HEK293 (cell line): ENCODE results near the gene ITGA7.

Experiments used
- EGR2 ChIP-seq: fragments of 450-650 bp; formaldehyde crosslinking; IDR thresholded peaks from 2 replicates; pipeline ENCODE4 v1.5.1; 2016; ENCODE audit warnings: low read depth, missing biosample characterization, missing genetic modification characterization
- GFI1B ChIP-seq: fragments of 450-650 bp; formaldehyde crosslinking; IDR thresholded peaks from 2 replicates; pipeline ENCODE4 v1.5.1; 2016; ENCODE audit warnings: missing biosample characterization, missing genetic modification characterization
- HOXC10 ChIP-seq: sonication (generic); formaldehyde crosslinking; IDR thresholded peaks from 2 replicates; pipeline ENCODE4 v1.8.1; 2023; ENCODE audit warnings: mild to moderate bottlenecking, missing genetic modification reagents
- MEIS1 ChIP-seq: sonication (generic); formaldehyde crosslinking; IDR thresholded peaks from 2 replicates; pipeline ENCODE4 v1.8.1; 2022; ENCODE audit warnings: missing genetic modification reagents, mild to moderate bottlenecking, borderline replicate concordance
- SCRT1 ChIP-seq: fragments of 450-650 bp; formaldehyde crosslinking; IDR thresholded peaks from 2 replicates; pipeline ENCODE4 v1.5.1; 2016; ENCODE audit warnings: missing biosample characterization, missing genetic modification characterization, borderline replicate concordance
- SP3 ChIP-seq: fragments of 450-650 bp; formaldehyde crosslinking; IDR thresholded peaks from 2 replicates; pipeline ENCODE4 v1.5.1; 2016; ENCODE audit warnings: missing biosample characterization, missing genetic modification characterization
- SP7 ChIP-seq: fragments of 450-650 bp; formaldehyde crosslinking; IDR thresholded peaks from 2 replicates; pipeline ENCODE4 v1.5.1; 2016; ENCODE audit warnings: missing biosample characterization, missing genetic modification characterization
- WT1 ChIP-seq: fragments of 450-650 bp; formaldehyde crosslinking; IDR thresholded peaks from 2 replicates; pipeline ENCODE4 v1.5.1; 2016; ENCODE audit warnings: missing biosample characterization, missing genetic modification characterization
- ZNF132 ChIP-seq: fragments of 450-650 bp; formaldehyde crosslinking; IDR thresholded peaks from 2 replicates; pipeline ENCODE4 v1.5.1; 2017; ENCODE audit warnings: missing biosample characterization, missing genetic modification characterization, borderline replicate concordance
- ZNF202 ChIP-seq: fragments of 450-650 bp; formaldehyde crosslinking; IDR thresholded peaks from 2 replicates; pipeline ENCODE4 v1.5.1; 2016; ENCODE audit warnings: missing biosample characterization, missing genetic modification characterization, borderline replicate concordance
- ZNF214 ChIP-seq: fragments of 450-650 bp; formaldehyde crosslinking; IDR thresholded peaks from 2 replicates; pipeline ENCODE4 v1.5.1; 2017; ENCODE audit warnings: missing biosample characterization, mild to moderate bottlenecking, missing genetic modification characterization, borderline replicate concordance
- ZNF24 ChIP-seq: fragments of 450-650 bp; formaldehyde crosslinking; IDR thresholded peaks from 2 replicates; pipeline ENCODE4 v1.5.1; 2016; ENCODE audit warnings: missing biosample characterization, missing genetic modification characterization
- ZNF274 ChIP-seq, 2 experiments: fragments of 200-500 bp in 1 of 2; fragments of 450-650 bp in 1 of 2; sonication (Bioruptor generic) in 1 of 2; formaldehyde crosslinking in 1 of 2; IDR thresholded peaks; 2 replicates each; pipeline versions ENCODE4 v1.5.1 to v1.6.1; 2014 to 2016; ENCODE audit warnings: borderline replicate concordance in 1 of 2, inconsistent platforms in 1 of 2, low read length in 1 of 2, missing biosample characterization in 1 of 2, missing genetic modification characterization in 1 of 2
- ZNF423 ChIP-seq: fragments of 450-650 bp; formaldehyde crosslinking; IDR thresholded peaks from 2 replicates; pipeline ENCODE4 v1.5.1; 2016; ENCODE audit warnings: missing biosample characterization, missing genetic modification characterization
- ZNF518A ChIP-seq: fragments of 450-650 bp; formaldehyde crosslinking; conservative IDR thresholded peaks from 2 replicates; pipeline ENCODE4 v1.5.1; 2016; ENCODE audit warnings: low read depth, missing biosample characterization, missing genetic modification characterization
- ZNF580 ChIP-seq: fragments of 450-650 bp; formaldehyde crosslinking; IDR thresholded peaks from 2 replicates; pipeline ENCODE4 v1.5.1; 2016; ENCODE audit warnings: missing biosample characterization, missing genetic modification characterization
- ZNF624 ChIP-seq: fragments of 450-650 bp; formaldehyde crosslinking; IDR thresholded peaks from 2 replicates; pipeline ENCODE4 v1.5.1; 2017; ENCODE audit warnings: missing biosample characterization, missing genetic modification characterization
- ZNF707 ChIP-seq: fragments of 450-650 bp; formaldehyde crosslinking; IDR thresholded peaks from 2 replicates; pipeline ENCODE4 v1.5.1; 2016; ENCODE audit warnings: missing biosample characterization, missing genetic modification characterization
- ZNF768 ChIP-seq: fragments of 450-650 bp; formaldehyde crosslinking; IDR thresholded peaks from 2 replicates; pipeline ENCODE4 v1.5.1; 2018; ENCODE audit warnings: missing biosample characterization, mild to moderate bottlenecking, missing genetic modification characterization
- ZNF785 ChIP-seq: fragments of 450-650 bp; formaldehyde crosslinking; IDR thresholded peaks from 2 replicates; pipeline ENCODE4 v1.5.1; 2016; ENCODE audit warnings: missing biosample characterization, missing genetic modification characterization
- ZSCAN30 ChIP-seq: fragments of 450-650 bp; IDR thresholded peaks from 2 replicates; pipeline ENCODE4 v1.5.1; 2018; ENCODE audit warnings: missing biosample characterization, mild to moderate bottlenecking, missing genetic modification characterization, moderate library complexity
- TF ChIP-seq, protein P1 (sequence below): fragments of 450-650 bp; formaldehyde crosslinking; conservative IDR thresholded peaks from 2 replicates; pipeline ENCODE4 v1.5.1; 2016; ENCODE audit warnings: low read depth, missing biosample characterization, missing genetic modification characterization
- TF ChIP-seq, protein P2 (sequence below): fragments of 450-650 bp; formaldehyde crosslinking; IDR thresholded peaks from 2 replicates; pipeline ENCODE4 v1.5.1; 2017; ENCODE audit warnings: missing biosample characterization, missing genetic modification characterization
- TF ChIP-seq, protein P3 (sequence below): fragments of 450-650 bp; formaldehyde crosslinking; IDR thresholded peaks from 2 replicates; pipeline ENCODE4 v1.5.0; 2017; ENCODE audit warnings: missing biosample characterization, missing genetic modification characterization, borderline replicate concordance
- TF ChIP-seq, protein P4 (sequence below): fragments of 450-650 bp; formaldehyde crosslinking; IDR thresholded peaks from 2 replicates; pipeline ENCODE4 v1.5.1; 2016; ENCODE audit warnings: missing biosample characterization, missing genetic modification characterization

The ITGA7 gene

GRCh38 chr12:55728939-55729818 is 21.5 kb upstream of the ITGA7 start, which contains the start of gene CD63 (continued):
- TF ChIP-seq, protein P1, sequence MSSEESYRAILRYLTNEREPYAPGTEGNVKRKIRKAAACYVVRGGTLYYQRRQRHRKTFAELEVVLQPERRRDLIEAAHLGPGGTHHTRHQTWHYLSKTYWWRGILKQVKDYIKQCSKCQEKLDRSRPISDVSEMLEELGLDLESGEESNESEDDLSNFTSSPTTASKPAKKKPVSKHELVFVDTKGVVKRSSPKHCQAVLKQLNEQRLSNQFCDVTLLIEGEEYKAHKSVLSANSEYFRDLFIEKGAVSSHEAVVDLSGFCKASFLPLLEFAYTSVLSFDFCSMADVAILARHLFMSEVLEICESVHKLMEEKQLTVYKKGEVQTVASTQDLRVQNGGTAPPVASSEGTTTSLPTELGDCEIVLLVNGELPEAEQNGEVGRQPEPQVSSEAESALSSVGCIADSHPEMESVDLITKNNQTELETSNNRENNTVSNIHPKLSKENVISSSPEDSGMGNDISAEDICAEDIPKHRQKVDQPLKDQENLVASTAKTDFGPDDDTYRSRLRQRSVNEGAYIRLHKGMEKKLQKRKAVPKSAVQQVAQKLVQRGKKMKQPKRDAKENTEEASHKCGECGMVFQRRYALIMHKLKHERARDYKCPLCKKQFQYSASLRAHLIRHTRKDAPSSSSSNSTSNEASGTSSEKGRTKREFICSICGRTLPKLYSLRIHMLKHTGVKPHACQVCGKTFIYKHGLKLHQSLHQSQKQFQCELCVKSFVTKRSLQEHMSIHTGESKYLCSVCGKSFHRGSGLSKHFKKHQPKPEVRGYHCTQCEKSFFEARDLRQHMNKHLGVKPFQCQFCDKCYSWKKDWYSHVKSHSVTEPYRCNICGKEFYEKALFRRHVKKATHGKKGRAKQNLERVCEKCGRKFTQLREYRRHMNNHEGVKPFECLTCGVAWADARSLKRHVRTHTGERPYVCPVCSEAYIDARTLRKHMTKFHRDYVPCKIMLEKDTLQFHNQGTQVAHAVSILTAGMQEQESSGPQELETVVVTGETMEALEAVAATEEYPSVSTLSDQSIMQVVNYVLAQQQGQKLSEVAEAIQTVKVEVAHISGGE (tag by site-specific recombination): no peak; the same call in 1 of the 2 replicates
- TF ChIP-seq ZNF624 (no peak), SP7 (tag by site-specific recombination) (peak; percentile 82), ZNF24 (tag by site-specific recombination) (peak; percentile 48; the same call in 1 of the 2 replicates), ZNF518A (tag by site-specific recombination) (no peak), GFI1B (tag by site-specific recombination) (no peak), SCRT1 (tag by site-specific recombination) (no peak), ZNF132 (tag by site-specific recombination) (no peak), EGR2 (peak; percentile 75), HOXC10 (CRISPR knock-in tag) (no peak), ZNF423 (tag by site-specific recombination) (peak; percentile 68; the same call in 1 of the 2 replicates), ZNF274 (IDR thresholded peaks at IDR 0.05; ENCODE audit: low read length) (no peak), ZNF274 (tag by site-specific recombination; IDR thresholded peaks at IDR 0.05; ENCODE audit: borderline replicate concordance) (no peak), ZNF202 (tag by site-specific recombination) (no peak), WT1 (tag by site-specific recombination) (no peak), MEIS1 (CRISPR knock-in tag) (no peak), ZSCAN30 (peak; percentile 99), ZNF214 (no peak), ZNF707 (no peak), ZNF580 (tag by site-specific recombination) (peak; percentile 74; the same call in 1 of the 2 replicates), SP3 (tag by site-specific recombination) (peak; percentile 47), ZNF785 (tag by site-specific recombination) (no peak), ZNF768 (no peak)
- TF ChIP-seq, protein P2, sequence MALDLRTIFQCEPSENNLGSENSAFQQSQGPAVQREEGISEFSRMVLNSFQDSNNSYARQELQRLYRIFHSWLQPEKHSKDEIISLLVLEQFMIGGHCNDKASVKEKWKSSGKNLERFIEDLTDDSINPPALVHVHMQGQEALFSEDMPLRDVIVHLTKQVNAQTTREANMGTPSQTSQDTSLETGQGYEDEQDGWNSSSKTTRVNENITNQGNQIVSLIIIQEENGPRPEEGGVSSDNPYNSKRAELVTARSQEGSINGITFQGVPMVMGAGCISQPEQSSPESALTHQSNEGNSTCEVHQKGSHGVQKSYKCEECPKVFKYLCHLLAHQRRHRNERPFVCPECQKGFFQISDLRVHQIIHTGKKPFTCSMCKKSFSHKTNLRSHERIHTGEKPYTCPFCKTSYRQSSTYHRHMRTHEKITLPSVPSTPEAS (tag by site-specific recombination): no peak
- TF ChIP-seq, protein P3, sequence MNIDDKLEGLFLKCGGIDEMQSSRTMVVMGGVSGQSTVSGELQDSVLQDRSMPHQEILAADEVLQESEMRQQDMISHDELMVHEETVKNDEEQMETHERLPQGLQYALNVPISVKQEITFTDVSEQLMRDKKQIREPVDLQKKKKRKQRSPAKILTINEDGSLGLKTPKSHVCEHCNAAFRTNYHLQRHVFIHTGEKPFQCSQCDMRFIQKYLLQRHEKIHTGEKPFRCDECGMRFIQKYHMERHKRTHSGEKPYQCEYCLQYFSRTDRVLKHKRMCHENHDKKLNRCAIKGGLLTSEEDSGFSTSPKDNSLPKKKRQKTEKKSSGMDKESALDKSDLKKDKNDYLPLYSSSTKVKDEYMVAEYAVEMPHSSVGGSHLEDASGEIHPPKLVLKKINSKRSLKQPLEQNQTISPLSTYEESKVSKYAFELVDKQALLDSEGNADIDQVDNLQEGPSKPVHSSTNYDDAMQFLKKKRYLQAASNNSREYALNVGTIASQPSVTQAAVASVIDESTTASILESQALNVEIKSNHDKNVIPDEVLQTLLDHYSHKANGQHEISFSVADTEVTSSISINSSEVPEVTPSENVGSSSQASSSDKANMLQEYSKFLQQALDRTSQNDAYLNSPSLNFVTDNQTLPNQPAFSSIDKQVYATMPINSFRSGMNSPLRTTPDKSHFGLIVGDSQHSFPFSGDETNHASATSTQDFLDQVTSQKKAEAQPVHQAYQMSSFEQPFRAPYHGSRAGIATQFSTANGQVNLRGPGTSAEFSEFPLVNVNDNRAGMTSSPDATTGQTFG (tag by site-specific recombination): no peak
- TF ChIP-seq, protein P4, sequence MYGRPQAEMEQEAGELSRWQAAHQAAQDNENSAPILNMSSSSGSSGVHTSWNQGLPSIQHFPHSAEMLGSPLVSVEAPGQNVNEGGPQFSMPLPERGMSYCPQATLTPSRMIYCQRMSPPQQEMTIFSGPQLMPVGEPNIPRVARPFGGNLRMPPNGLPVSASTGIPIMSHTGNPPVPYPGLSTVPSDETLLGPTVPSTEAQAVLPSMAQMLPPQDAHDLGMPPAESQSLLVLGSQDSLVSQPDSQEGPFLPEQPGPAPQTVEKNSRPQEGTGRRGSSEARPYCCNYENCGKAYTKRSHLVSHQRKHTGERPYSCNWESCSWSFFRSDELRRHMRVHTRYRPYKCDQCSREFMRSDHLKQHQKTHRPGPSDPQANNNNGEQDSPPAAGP (tag by site-specific recombination): 0 out of 2 replicates have a peak, but pooled peaks have one; percentile 41
